A673 (cell line): Measurements from ENCODE around the gene NACA.
"Not testable (repeated sequence)": the region's sequence is repeated elsewhere in the genome, so short reads cannot be mapped to it uniquely, and the experiment has no call there.

ENCODE experiments used
- CTCF ChIP-seq: fragments of 300-800, 200-600 bp; sonication (generic); conservative IDR thresholded peaks from 2 replicates; pipeline ENCODE4 v1.5.1; 2017; ENCODE audit warnings: low read depth, mild to moderate bottlenecking, antibody characterized with exemption, low read length, moderate library complexity, mixed read lengths
- EZH2 ChIP-seq: fragments of 200-600 bp; sonication (generic); IDR thresholded peaks from 2 replicates; pipeline ENCODE4 v1.6.1; 2017; ENCODE audit warnings: borderline replicate concordance, low read depth, mild to moderate bottlenecking, mixed read lengths, antibody characterized with exemption, low read length; ENCODE audit not compliant: poor library complexity, severe bottlenecking

GRCh38 chr12:56704522-56704921 is 20.6 kb downstream of the NACA start:
- not testable (repeated sequence) for TF ChIP-seq CTCF, EZH2
